GM23338 (cell line): ENCODE data around the gene SSR3. TPM values are rescaled to one million over a fixed set of nuclear protein-coding genes. Genes with fewer than 3 reads are reported as not detected.

Experiments used
- ATAC-seq: fragments of 200-7000 bp; cut with Tn5 transposase; 3 replicates; pipeline ENCODE4 v1.9.1; 2020
- DNase-seq: peaks from one replicate; pipeline ENCODE4 v3.0.0-alpha.2; 2015; ENCODE audit warnings: low spot score
- H2AFZ ChIP-seq: fragments of 200-600 bp; sonication (generic); 2 replicates; pipeline ENCODE4 v1.8.0; 2016; ENCODE audit warnings: antibody characterized with exemption, mild to moderate bottlenecking, moderate library complexity
- H3F3A ChIP-seq: fragments of 200-600 bp; sonication (generic); replicated peaks from 2 replicates; pipeline ENCODE4 v1.8.0; 2017; ENCODE audit warnings: antibody characterized with exemption, mixed run types, low read depth
- H3K27ac ChIP-seq: fragments of 200-600 bp; sonication (generic); 2 replicates; pipeline ENCODE4 v1.6.1; 2016; ENCODE audit warnings: low read depth
- H3K27me3 ChIP-seq: fragments of 200-600 bp; sonication (generic); 2 replicates; pipeline ENCODE4 v1.8.0; 2016; ENCODE audit warnings: mild to moderate bottlenecking, mixed run types, moderate library complexity; ENCODE audit not compliant: insufficient read depth
- H3K36me3 ChIP-seq: fragments of 200-600 bp; sonication (generic); 2 replicates; pipeline ENCODE4 v1.8.0; 2016; ENCODE audit warnings: mild to moderate bottlenecking; ENCODE audit not compliant: insufficient read depth
- H3K4me1 ChIP-seq: fragments of 200-600 bp; sonication (generic); 2 replicates; pipeline ENCODE4 v1.8.0; 2016; ENCODE audit warnings: mild to moderate bottlenecking, moderate library complexity; ENCODE audit not compliant: insufficient read depth
- H3K4me2 ChIP-seq: fragments of 200-600 bp; sonication (generic); 2 replicates; pipeline ENCODE4 v1.7.1; 2017; ENCODE audit warnings: mixed run types
- H3K4me3 ChIP-seq: fragments of 200-600 bp; sonication (generic); 2 replicates; pipeline ENCODE4 v1.6.1; 2016; ENCODE audit warnings: mixed run types
- H3K79me2 ChIP-seq: fragments of 200-600 bp; sonication (generic); replicated peaks from 2 replicates; pipeline ENCODE4 v1.8.0; 2017; ENCODE audit warnings: mild to moderate bottlenecking; ENCODE audit not compliant: insufficient read depth
- H3K9me2 ChIP-seq: fragments of 200-600 bp; sonication (generic); 2 replicates; pipeline ENCODE4 v1.8.0; 2017; ENCODE audit not compliant: insufficient read depth
- H4K20me1 ChIP-seq: fragments of 200-600 bp; sonication (generic); replicated peaks from 2 replicates; pipeline ENCODE4 v1.8.0; 2017; ENCODE audit warnings: mild to moderate bottlenecking; ENCODE audit not compliant: insufficient read depth
- H3K27ac Mint-ChIP-seq: 2 replicates; pipeline ENCODE4 v1.8.0; 2020; ENCODE audit warnings: inconsistent platforms, mild to moderate bottlenecking, moderate library complexity, mixed read lengths
- H3K27me3 Mint-ChIP-seq: 3 replicates; pipeline ENCODE4 v1.8.0; 2022; ENCODE audit warnings: low read depth, mild to moderate bottlenecking, moderate library complexity, mixed read lengths, inconsistent platforms; ENCODE audit not compliant: insufficient read depth, poor library complexity
- H3K36me3 Mint-ChIP-seq: 3 replicates; pipeline ENCODE4 v1.8.0; 2021; ENCODE audit warnings: low read depth, mild to moderate bottlenecking, inconsistent platforms, moderate library complexity, mixed read lengths
- H3K4me1 Mint-ChIP-seq: 3 replicates; pipeline ENCODE4 v1.8.0; 2020; ENCODE audit warnings: mild to moderate bottlenecking, inconsistent platforms, mixed read lengths
- H3K4me3 Mint-ChIP-seq: 3 replicates; pipeline ENCODE4 v1.8.0; 2021; ENCODE audit warnings: moderate library complexity, mild to moderate bottlenecking, inconsistent platforms, mixed read lengths
- H3K9me3 Mint-ChIP-seq: 3 replicates; pipeline ENCODE4 v1.8.0; 2020; ENCODE audit warnings: moderate library complexity, mild to moderate bottlenecking, inconsistent platforms, mixed read lengths
- EZH2 ChIP-seq: fragments of 200-600 bp; sonication (generic); IDR thresholded peaks from one replicate; pipeline ENCODE4 v1.8.0; 2017; ENCODE audit warnings: antibody characterized with exemption, mild to moderate bottlenecking, low read depth; ENCODE audit not compliant: unreplicated experiment
- EZH2phosphoT487 ChIP-seq: fragments of 200-600 bp; sonication (generic); IDR thresholded peaks from one replicate; pipeline ENCODE4 v1.8.1; 2018; ENCODE audit warnings: antibody characterized with exemption; ENCODE audit not compliant: unreplicated experiment
- JUNB ChIP-seq: IDR thresholded peaks from one replicate; pipeline ENCODE4 v1.6.1; 2016; ENCODE audit warnings: antibody characterized with exemption; ENCODE audit not compliant: unreplicated experiment
- NANOG ChIP-seq: IDR thresholded peaks from 2 replicates; pipeline ENCODE4 v1.6.1; 2016; ENCODE audit warnings: antibody characterized with exemption, borderline replicate concordance
- STAT1 ChIP-seq: IDR thresholded peaks from one replicate; pipeline ENCODE4 v1.6.1; 2016; ENCODE audit warnings: antibody characterized with exemption; ENCODE audit not compliant: unreplicated experiment
- ZNF114 ChIP-seq: fragments of 250-450 bp; sonication (Bioruptor Pico); IDR thresholded peaks from 2 replicates; pipeline ENCODE4 v1.5.0; 2020; ENCODE audit warnings: mild to moderate bottlenecking, moderate library complexity
- ZNF331 ChIP-seq: fragments of 250-450 bp; sonication (Bioruptor Pico); IDR thresholded peaks from 2 replicates; pipeline ENCODE4 v1.5.0; 2020; ENCODE audit warnings: low read depth, mild to moderate bottlenecking, moderate library complexity
- polyA plus RNA-seq: library from polyadenylated mRNA; unstranded; fragments of >200 nt; fragmentation: Nextera tagmentation; extraction: Ambion mirVana; gene quantifications from 2 replicates; pipeline ENCODE4 v1.2.1, GENCODE V29; 2016
- total RNA-seq: library from RNA; depleted of rRNA; stranded (reverse); fragments of >200 nt; shearing (Covaris generic); gene quantifications from 2 replicates; pipeline ENCODE4 v1.2.3, GENCODE V29; 2014
- TF ChIP-seq, protein P1 (sequence below): IDR thresholded peaks from one replicate; pipeline ENCODE4 v1.6.1; 2018; ENCODE audit warnings: antibody characterized with exemption; ENCODE audit not compliant: unreplicated experiment
- TF ChIP-seq, protein P2 (sequence below), 2 experiments: fragments of 200-600 bp in 1 of 2; sonication (generic) in 1 of 2; conservative IDR thresholded peaks; 2 replicates each; pipeline versions ENCODE4 v1.5.1 to v1.6.1; 2016 to 2017; ENCODE audit warnings: antibody characterized with exemption in 2 of 2, low read depth in 2 of 2, mild to moderate bottlenecking in 2 of 2, moderate library complexity in 1 of 2
- TF ChIP-seq, protein P3 (sequence below): IDR thresholded peaks from 2 replicates; pipeline ENCODE4 v1.6.1; 2016; ENCODE audit warnings: antibody characterized with exemption
- TF ChIP-seq, protein P4 (sequence below): fragments of 250-450 bp; sonication (Bioruptor Pico); IDR thresholded peaks from 2 replicates; pipeline ENCODE4 v1.5.0; 2020; ENCODE audit warnings: mild to moderate bottlenecking, moderate library complexity

Gene SSR3
- total and polyA plus RNA-seq, 2 experiments from 2014 or later, result 143 to 173 TPM

DNA sequence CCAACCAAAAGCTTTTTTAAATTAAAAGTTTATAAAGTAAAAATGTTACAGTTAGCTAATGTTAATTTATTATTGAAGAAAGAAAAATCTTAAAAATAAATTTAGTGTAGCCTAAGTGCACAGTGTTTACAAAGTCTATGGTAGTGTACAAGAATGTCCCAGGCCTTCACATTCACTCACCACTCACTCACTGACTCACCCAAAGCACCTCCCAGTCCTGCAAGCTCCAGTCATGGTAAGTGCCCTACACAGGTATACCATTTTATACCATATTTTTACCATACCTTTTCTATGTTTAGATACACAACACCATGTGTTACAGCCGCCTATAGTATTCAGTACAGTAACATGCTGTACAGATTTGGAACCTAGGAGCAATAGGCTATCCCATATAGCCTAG is 29.1 kb downstream of the SSR3 start (continued):
- TF ChIP-seq, protein P1, sequence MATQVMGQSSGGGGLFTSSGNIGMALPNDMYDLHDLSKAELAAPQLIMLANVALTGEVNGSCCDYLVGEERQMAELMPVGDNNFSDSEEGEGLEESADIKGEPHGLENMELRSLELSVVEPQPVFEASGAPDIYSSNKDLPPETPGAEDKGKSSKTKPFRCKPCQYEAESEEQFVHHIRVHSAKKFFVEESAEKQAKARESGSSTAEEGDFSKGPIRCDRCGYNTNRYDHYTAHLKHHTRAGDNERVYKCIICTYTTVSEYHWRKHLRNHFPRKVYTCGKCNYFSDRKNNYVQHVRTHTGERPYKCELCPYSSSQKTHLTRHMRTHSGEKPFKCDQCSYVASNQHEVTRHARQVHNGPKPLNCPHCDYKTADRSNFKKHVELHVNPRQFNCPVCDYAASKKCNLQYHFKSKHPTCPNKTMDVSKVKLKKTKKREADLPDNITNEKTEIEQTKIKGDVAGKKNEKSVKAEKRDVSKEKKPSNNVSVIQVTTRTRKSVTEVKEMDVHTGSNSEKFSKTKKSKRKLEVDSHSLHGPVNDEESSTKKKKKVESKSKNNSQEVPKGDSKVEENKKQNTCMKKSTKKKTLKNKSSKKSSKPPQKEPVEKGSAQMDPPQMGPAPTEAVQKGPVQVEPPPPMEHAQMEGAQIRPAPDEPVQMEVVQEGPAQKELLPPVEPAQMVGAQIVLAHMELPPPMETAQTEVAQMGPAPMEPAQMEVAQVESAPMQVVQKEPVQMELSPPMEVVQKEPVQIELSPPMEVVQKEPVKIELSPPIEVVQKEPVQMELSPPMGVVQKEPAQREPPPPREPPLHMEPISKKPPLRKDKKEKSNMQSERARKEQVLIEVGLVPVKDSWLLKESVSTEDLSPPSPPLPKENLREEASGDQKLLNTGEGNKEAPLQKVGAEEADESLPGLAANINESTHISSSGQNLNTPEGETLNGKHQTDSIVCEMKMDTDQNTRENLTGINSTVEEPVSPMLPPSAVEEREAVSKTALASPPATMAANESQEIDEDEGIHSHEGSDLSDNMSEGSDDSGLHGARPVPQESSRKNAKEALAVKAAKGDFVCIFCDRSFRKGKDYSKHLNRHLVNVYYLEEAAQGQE, result no peak
- no peak for TF ChIP-seq JUNB
- TF ChIP-seq, protein P2, sequence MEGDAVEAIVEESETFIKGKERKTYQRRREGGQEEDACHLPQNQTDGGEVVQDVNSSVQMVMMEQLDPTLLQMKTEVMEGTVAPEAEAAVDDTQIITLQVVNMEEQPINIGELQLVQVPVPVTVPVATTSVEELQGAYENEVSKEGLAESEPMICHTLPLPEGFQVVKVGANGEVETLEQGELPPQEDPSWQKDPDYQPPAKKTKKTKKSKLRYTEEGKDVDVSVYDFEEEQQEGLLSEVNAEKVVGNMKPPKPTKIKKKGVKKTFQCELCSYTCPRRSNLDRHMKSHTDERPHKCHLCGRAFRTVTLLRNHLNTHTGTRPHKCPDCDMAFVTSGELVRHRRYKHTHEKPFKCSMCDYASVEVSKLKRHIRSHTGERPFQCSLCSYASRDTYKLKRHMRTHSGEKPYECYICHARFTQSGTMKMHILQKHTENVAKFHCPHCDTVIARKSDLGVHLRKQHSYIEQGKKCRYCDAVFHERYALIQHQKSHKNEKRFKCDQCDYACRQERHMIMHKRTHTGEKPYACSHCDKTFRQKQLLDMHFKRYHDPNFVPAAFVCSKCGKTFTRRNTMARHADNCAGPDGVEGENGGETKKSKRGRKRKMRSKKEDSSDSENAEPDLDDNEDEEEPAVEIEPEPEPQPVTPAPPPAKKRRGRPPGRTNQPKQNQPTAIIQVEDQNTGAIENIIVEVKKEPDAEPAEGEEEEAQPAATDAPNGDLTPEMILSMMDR (conservative IDR thresholded peaks at IDR 0.05; ENCODE audit: low read depth in 2 of 2), result no peak
- no peak for TF ChIP-seq EZH2phosphoT487
- no peak for TF ChIP-seq ZNF331 (CRISPR knock-in tag)
- TF ChIP-seq NANOG, result no peak
- TF ChIP-seq STAT1, result no peak

DNA sequence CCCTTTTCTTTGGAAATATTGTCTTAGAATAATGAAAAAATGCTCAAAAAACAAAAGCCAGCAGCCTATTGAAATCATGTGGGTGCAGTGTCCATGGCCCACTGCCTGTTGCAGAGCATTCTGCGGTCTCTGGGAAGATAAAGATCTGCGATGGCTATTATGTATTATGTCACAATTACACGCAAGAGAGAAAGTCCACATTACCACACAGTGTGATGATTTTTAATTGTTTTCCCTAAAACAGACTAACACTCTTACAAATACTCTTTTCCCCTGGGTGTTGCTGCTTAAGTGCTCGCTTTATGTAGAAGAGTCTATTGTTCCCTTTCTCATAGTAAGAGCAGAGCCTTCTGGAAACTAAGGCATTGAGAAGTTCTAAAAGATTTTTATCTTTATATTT is 32.2 kb downstream of the SSR3 start:
- Mint-ChIP-seq H3K4me3 (no peak overlapping the region), H3K4me1 (peaks cover 12% of the 10 kb centered on the region), H3K36me3 (no peaks in the 10 kb centered on the region), H3K27me3 (no peaks in the 10 kb centered on the region), H3K27ac (no peak overlapping the region), H3K9me3 (no peaks in the 10 kb centered on the region)
- ATAC-seq (no peak), DNase-seq (no peak)
- Histone ChIP-seq H3F3A (no peaks in the 10 kb centered on the region), H3K9me2 (0 out of 2 replicates have a peak, but pooled peaks cover 3% of the 10 kb centered on the region), H3K4me2 (no peak overlapping the region), H3K4me1 (peaks cover 14% of the 10 kb centered on the region), H3K79me2 (no peaks in the 10 kb centered on the region), H3K27me3 (no peaks in the 10 kb centered on the region), H3K4me3 (no peak overlapping the region), H2AFZ (no peak overlapping the region), H4K20me1 (no peaks in the 10 kb centered on the region), H3K27ac (no peak overlapping the region), H3K36me3 (no peaks in the 10 kb centered on the region)
- TF ChIP-seq, protein P3, sequence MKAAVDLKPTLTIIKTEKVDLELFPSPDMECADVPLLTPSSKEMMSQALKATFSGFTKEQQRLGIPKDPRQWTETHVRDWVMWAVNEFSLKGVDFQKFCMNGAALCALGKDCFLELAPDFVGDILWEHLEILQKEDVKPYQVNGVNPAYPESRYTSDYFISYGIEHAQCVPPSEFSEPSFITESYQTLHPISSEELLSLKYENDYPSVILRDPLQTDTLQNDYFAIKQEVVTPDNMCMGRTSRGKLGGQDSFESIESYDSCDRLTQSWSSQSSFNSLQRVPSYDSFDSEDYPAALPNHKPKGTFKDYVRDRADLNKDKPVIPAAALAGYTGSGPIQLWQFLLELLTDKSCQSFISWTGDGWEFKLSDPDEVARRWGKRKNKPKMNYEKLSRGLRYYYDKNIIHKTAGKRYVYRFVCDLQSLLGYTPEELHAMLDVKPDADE, result no peak
- TF ChIP-seq STAT1 (no peak), ZNF114 (CRISPR knock-in tag) (no peak), EZH2 (no peak), JUNB (no peak), ZNF331 (CRISPR knock-in tag) (no peak)
- TF ChIP-seq, protein P4, sequence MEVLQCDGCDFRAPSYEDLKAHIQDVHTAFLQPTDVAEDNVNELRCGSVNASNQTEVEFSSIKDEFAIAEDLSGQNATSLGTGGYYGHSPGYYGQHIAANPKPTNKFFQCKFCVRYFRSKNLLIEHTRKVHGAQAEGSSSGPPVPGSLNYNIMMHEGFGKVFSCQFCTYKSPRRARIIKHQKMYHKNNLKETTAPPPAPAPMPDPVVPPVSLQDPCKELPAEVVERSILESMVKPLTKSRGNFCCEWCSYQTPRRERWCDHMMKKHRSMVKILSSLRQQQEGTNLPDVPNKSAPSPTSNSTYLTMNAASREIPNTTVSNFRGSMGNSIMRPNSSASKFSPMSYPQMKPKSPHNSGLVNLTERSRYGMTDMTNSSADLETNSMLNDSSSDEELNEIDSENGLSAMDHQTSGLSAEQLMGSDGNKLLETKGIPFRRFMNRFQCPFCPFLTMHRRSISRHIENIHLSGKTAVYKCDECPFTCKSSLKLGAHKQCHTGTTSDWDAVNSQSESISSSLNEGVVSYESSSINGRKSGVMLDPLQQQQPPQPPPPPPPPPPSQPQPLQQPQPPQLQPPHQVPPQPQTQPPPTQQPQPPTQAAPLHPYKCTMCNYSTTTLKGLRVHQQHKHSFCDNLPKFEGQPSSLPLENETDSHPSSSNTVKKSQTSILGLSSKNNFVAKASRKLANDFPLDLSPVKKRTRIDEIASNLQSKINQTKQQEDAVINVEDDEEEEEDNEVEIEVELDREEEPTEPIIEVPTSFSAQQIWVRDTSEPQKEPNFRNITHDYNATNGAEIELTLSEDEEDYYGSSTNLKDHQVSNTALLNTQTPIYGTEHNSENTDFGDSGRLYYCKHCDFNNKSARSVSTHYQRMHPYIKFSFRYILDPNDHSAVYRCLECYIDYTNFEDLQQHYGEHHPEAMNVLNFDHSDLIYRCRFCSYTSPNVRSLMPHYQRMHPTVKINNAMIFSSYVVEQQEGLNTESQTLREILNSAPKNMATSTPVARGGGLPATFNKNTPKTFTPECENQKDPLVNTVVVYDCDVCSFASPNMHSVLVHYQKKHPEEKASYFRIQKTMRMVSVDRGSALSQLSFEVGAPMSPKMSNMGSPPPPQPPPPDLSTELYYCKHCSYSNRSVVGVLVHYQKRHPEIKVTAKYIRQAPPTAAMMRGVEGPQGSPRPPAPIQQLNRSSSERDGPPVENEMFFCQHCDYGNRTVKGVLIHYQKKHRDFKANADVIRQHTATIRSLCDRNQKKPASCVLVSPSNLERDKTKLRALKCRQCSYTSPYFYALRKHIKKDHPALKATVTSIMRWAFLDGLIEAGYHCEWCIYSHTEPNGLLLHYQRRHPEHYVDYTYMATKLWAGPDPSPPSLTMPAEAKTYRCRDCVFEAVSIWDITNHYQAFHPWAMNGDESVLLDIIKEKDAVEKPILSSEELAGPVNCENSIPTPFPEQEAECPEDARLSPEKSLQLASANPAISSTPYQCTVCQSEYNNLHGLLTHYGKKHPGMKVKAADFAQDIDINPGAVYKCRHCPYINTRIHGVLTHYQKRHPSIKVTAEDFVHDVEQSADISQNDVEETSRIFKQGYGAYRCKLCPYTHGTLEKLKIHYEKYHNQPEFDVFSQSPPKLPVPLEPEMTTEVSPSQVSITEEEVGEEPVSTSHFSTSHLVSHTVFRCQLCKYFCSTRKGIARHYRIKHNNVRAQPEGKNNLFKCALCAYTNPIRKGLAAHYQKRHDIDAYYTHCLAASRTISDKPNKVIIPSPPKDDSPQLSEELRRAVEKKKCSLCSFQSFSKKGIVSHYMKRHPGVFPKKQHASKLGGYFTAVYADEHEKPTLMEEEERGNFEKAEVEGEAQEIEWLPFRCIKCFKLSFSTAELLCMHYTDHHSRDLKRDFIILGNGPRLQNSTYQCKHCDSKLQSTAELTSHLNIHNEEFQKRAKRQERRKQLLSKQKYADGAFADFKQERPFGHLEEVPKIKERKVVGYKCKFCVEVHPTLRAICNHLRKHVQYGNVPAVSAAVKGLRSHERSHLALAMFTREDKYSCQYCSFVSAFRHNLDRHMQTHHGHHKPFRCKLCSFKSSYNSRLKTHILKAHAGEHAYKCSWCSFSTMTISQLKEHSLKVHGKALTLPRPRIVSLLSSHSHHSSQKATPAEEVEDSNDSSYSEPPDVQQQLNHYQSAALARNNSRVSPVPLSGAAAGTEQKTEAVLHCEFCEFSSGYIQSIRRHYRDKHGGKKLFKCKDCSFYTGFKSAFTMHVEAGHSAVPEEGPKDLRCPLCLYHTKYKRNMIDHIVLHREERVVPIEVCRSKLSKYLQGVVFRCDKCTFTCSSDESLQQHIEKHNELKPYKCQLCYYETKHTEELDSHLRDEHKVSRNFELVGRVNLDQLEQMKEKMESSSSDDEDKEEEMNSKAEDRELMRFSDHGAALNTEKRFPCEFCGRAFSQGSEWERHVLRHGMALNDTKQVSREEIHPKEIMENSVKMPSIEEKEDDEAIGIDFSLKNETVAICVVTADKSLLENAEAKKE (CRISPR knock-in tag), result no peak
